HL-60 (cell line): ENCODE measurements around the gene HERC4.

ENCODE experiments used
- POLR2AphosphoS5 ChIP-seq: IDR thresholded peaks from 2 replicates; pipeline ENCODE4 v1.6.1; 2012; ENCODE audit warnings: low read depth
- TF ChIP-seq, protein P1 (sequence below): IDR thresholded peaks from one replicate; pipeline ENCODE4 v1.5.1; 2011; ENCODE audit warnings: low read length, control low read depth, inconsistent platforms; ENCODE audit not compliant: insufficient read depth

DNA sequence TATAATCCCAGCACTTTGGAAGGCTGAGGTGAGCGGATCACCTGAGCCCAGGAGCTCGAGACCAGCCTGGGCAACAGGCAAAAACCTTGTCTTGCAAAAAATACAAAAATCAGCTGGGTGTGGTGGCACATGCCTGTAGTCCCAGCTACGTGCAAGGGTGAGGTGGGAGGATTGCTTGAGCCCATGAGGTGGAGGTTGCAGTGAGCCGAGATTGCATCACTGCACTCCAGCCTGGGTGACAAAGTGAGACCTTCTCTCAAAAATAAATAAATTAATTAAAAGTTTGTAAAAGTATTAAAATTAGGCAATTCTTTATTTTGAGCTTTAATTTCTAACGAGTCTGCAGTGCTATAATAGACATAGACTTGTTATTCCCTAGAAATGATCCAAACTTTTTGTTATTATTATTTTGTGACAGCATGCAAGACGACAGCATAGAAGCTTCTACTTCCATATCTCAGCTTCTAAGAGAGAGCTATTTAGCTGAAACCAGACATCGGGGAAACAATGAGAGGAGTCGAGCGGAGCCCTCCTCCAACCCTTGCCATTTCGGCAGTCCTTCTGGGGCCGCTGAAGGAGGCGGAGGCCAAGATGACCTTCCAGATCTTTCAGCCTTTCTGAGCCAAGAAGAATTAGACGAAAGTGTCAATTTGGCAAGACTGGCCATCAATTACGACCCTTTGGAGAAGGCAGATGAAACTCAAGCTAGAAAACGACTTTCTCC, 46.1 kb upstream of the HERC4 start:
- TF ChIP-seq, protein P1, sequence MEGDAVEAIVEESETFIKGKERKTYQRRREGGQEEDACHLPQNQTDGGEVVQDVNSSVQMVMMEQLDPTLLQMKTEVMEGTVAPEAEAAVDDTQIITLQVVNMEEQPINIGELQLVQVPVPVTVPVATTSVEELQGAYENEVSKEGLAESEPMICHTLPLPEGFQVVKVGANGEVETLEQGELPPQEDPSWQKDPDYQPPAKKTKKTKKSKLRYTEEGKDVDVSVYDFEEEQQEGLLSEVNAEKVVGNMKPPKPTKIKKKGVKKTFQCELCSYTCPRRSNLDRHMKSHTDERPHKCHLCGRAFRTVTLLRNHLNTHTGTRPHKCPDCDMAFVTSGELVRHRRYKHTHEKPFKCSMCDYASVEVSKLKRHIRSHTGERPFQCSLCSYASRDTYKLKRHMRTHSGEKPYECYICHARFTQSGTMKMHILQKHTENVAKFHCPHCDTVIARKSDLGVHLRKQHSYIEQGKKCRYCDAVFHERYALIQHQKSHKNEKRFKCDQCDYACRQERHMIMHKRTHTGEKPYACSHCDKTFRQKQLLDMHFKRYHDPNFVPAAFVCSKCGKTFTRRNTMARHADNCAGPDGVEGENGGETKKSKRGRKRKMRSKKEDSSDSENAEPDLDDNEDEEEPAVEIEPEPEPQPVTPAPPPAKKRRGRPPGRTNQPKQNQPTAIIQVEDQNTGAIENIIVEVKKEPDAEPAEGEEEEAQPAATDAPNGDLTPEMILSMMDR = no peak
- TF ChIP-seq POLR2AphosphoS5 = no peak
